OCI-LY7 (cell line): ENCODE data around the gene ZNF318. TPM values are rescaled to one million over a fixed set of nuclear protein-coding genes. Genes with fewer than 3 reads are reported as not detected.

ENCODE experiments used
- BruUV-seq: library from RNA; stranded (reverse); fragments of 400-500 nt; replicated peaks from 2 replicates; lab custom pipeline; 2021; lab: Mats Ljungman, UMichigan
- CTCF ChIA-PET: fragments of 300-600 bp; sonication (Branson Sonifier 250); formaldehyde crosslinking; loops from one replicate; lab custom pipeline; 2022; ENCODE audit warnings: antibody characterized with exemption; ENCODE audit not compliant: unreplicated experiment; lab: Charles Lee
- POLR2A ChIA-PET: fragments of 300-600 bp; sonication (Branson Sonifier 250); formaldehyde crosslinking; loops from one replicate; lab custom pipeline; 2022; ENCODE audit warnings: antibody characterized with exemption; lab: Charles Lee
- DNase-seq: peaks from one replicate; pipeline ENCODE4 v3.0.0-alpha.2; 2015; ENCODE audit warnings: low spot score
- H2AFZ ChIP-seq: fragments of 200-600 bp; sonication (generic), shearing (Covaris generic); 2 replicates; pipeline ENCODE4 v1.6.1; 2014; ENCODE audit warnings: mild to moderate bottlenecking, antibody characterized with exemption, low read length, moderate library complexity
- H3K27ac ChIP-seq: fragments of 200-600 bp; sonication (generic); 2 replicates; pipeline ENCODE4 v1.5.1; 2014; ENCODE audit warnings: mixed run types, low read depth, mild to moderate bottlenecking, moderate library complexity, low read length, inconsistent platforms; ENCODE audit not compliant: poor library complexity, severe bottlenecking
- H3K36me3 ChIP-seq: fragments of 200-600 bp; sonication (generic); 2 replicates; pipeline ENCODE4 v1.6.1; 2014; ENCODE audit warnings: mild to moderate bottlenecking, antibody characterized with exemption, low read length, moderate library complexity, mixed read lengths; ENCODE audit not compliant: insufficient read depth
- H3K4me1 ChIP-seq: fragments of 200-600 bp; sonication (generic); 2 replicates; pipeline ENCODE4 v1.5.1; 2014; ENCODE audit warnings: mild to moderate bottlenecking, low read length; ENCODE audit not compliant: insufficient read depth, poor library complexity, severe bottlenecking
- H3K4me2 ChIP-seq: fragments of 200-600 bp; sonication (generic); 2 replicates; pipeline ENCODE4 v1.6.1; 2014; ENCODE audit warnings: mild to moderate bottlenecking, low read length
- H3K4me3 ChIP-seq: fragments of 200-600 bp; sonication (generic); 2 replicates; pipeline ENCODE4 v1.5.1; 2014; ENCODE audit warnings: mild to moderate bottlenecking, low read depth, low read length; ENCODE audit not compliant: poor library complexity, severe bottlenecking
- H3K79me2 ChIP-seq: fragments of 200-600 bp; sonication (generic); 2 replicates; pipeline ENCODE4 v1.6.1; 2016; ENCODE audit warnings: low read depth, mild to moderate bottlenecking, low read length, moderate library complexity, mixed read lengths; ENCODE audit not compliant: insufficient read depth
- H3K9me2 ChIP-seq: fragments of 200-600 bp; sonication (generic); 2 replicates; pipeline ENCODE4 v1.6.1; 2016; ENCODE audit warnings: mild to moderate bottlenecking, low read length, mixed read lengths; ENCODE audit not compliant: insufficient read depth
- H3K9me3 ChIP-seq: fragments of 200-600 bp; sonication (generic); 2 replicates; pipeline ENCODE4 v1.6.1; 2014; ENCODE audit warnings: mild to moderate bottlenecking, mixed run types, low read length, mixed read lengths
- H4K20me1 ChIP-seq: fragments of 200-600 bp; sonication (generic); 2 replicates; pipeline ENCODE4 v1.6.1; 2014; ENCODE audit warnings: mild to moderate bottlenecking, antibody characterized with exemption, low read length, moderate library complexity, mixed read lengths; ENCODE audit not compliant: insufficient read depth
- EZH2phosphoT487 ChIP-seq: fragments of 200-600 bp; sonication (generic); IDR thresholded peaks from 2 replicates; pipeline ENCODE4 v1.6.1; 2018; ENCODE audit warnings: low read depth, borderline replicate concordance, mild to moderate bottlenecking, mixed run types, antibody characterized with exemption, low read length, moderate library complexity, mixed read lengths
- intact Hi-C: fragments of 100-400 bp; cut with micrococcal nuclease; formaldehyde crosslinking; loops from one replicate; pipeline ENCODE4 v1.10.0; 2022; ENCODE audit not compliant: unreplicated experiment
- total RNA-seq, 2 experiments: library from RNA; depleted of rRNA in 1 of 2; stranded (reverse); fragments of >200 nt in 1 of 2; shearing (Covaris generic) in 1 of 2; gene quantifications; 2 replicates each; pipeline ENCODE4 v1.2.3, GENCODE V29; 2014 to 2022
- TF ChIP-seq, protein P1 (sequence below): fragments of 200-600 bp; sonication (generic); conservative IDR thresholded peaks from 2 replicates; pipeline ENCODE4 v1.5.1; 2014; ENCODE audit warnings: mild to moderate bottlenecking, antibody characterized with exemption, low read length, moderate library complexity, mixed read lengths

Gene ZNF318
- total RNA-seq, 2 experiments from 2014 or later, result 12.8 to 24.4 TPM

DNA sequence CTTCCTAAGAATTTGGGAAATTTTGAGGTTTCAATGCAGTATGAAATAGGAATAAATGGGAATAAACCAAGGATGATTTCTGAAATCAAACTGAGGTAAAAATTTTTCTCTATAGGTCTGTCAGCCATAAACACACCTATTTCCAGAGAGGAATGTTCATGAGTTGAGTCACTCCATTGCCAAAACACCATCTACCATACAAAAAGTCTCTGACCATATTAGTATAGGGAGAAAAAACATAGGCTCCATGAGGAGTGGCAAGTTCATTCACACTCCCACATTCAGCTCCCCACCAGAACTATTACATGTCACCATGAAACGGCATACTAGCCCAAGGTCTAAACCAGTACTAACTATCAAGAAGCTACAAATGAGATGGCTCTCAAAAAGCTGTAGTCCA, 9.6 kb downstream of the ZNF318 start:
- intact Hi-C loops, result loop anchor here (5.0 kb wide), 1 partner anchor 37 kb away; no protein-coding TSS in a partner anchor
- H3K9me2 ChIP-seq, result no peaks in the 10 kb centered on the region

DNA sequence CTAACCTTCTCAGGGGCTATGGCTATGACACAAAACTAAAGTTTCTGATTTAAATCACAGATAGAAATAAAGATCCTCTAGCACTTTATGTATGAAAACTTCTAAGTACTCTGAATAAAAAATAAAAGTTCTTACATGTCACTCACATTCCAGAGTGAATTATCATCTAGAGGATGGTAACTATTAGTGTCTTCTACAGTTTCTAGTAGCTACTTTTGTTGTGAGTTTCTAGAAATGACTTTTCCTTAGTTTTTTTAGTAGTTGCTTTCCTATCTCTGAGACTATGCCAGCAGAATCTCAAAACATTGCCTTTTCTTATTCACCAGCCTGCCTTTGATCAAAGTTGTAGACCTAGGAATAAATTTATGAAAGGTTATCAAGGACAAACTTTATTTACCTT, 10.1 kb downstream of the ZNF318 start:
- CTCF ChIA-PET, result interaction anchor here (0.5 to 1.5 kb wide), 2 partner anchors 21 to 30 kb away, joined by 3 read pairs; no protein-coding TSS in a partner anchor
- peaks cover 94% of the 10 kb centered on the region for H3K36me3 ChIP-seq
- POLR2A ChIA-PET, result no interaction called here
- no peaks in the 10 kb centered on the region for H3K9me2 ChIP-seq
- H4K20me1 ChIP-seq, result peaks cover 4% of the 10 kb centered on the region; the same call in 1 of the 2 replicates
- DNase-seq, result no peak
- H3K79me2 ChIP-seq, result peaks cover 3% of the 10 kb centered on the region; the same call in 1 of the 2 replicates
- no TSS peak for BruUV-seq
- TF ChIP-seq, protein P1, sequence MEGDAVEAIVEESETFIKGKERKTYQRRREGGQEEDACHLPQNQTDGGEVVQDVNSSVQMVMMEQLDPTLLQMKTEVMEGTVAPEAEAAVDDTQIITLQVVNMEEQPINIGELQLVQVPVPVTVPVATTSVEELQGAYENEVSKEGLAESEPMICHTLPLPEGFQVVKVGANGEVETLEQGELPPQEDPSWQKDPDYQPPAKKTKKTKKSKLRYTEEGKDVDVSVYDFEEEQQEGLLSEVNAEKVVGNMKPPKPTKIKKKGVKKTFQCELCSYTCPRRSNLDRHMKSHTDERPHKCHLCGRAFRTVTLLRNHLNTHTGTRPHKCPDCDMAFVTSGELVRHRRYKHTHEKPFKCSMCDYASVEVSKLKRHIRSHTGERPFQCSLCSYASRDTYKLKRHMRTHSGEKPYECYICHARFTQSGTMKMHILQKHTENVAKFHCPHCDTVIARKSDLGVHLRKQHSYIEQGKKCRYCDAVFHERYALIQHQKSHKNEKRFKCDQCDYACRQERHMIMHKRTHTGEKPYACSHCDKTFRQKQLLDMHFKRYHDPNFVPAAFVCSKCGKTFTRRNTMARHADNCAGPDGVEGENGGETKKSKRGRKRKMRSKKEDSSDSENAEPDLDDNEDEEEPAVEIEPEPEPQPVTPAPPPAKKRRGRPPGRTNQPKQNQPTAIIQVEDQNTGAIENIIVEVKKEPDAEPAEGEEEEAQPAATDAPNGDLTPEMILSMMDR, result no peak
- no peak overlapping the region for H3K27ac ChIP-seq
- no peaks in the 10 kb centered on the region for H3K9me3 ChIP-seq
- H3K4me2 ChIP-seq, result no peak overlapping the region
- H3K4me1 ChIP-seq, result peaks cover 2% of the 10 kb centered on the region
- intact Hi-C loops, result no loop called here
- H2AFZ ChIP-seq, result no peak overlapping the region
- H3K4me3 ChIP-seq, result no peak overlapping the region

More for the DNA sequence above, 9.6 kb downstream of the ZNF318 start:
- 0 out of 2 replicates have a peak, but pooled peaks cover 4% of the 10 kb centered on the region for H4K20me1 ChIP-seq
- no peaks in the 10 kb centered on the region for H3K9me3 ChIP-seq
- DNase-seq, result no peak
- ChIA-PET POLR2A (interaction anchor here (1.0 to 1.3 kb wide), 2 partner anchors 20 to 83 kb away, joined by 3 to 5 read pairs; no protein-coding TSS in a partner anchor), CTCF (interaction anchor here (0.5 to 1.5 kb wide), 2 partner anchors 22 to 30 kb away, joined by 3 read pairs; no protein-coding TSS in a partner anchor)
- peaks cover 7% of the 10 kb centered on the region for H3K4me1 ChIP-seq
- no peak overlapping the region for H3K27ac ChIP-seq
- H3K4me3 ChIP-seq, result no peak overlapping the region
- peaks cover 94% of the 10 kb centered on the region for H3K36me3 ChIP-seq
- no TSS peak for BruUV-seq
- H2AFZ ChIP-seq, result no peak overlapping the region
- no peak for TF ChIP-seq EZH2phosphoT487
- TF ChIP-seq, protein P1, result no peak
- no peak overlapping the region for H3K4me2 ChIP-seq
- peaks cover 3% of the 10 kb centered on the region; the same call in 1 of the 2 replicates for H3K79me2 ChIP-seq
